ENCODE data around the gene MYL7.

- TF ChIP-seq CTCF (IDR thresholded peaks at IDR 0.05; ENCODE audit: low read depth, low read length) (no peak), POLR2A (IDR thresholded peaks at IDR 0.05; ENCODE audit: extremely low read depth, insufficient read length) (no peak)
These were observed 21.0 kb upstream of the MYL7 start for GRCh38 chr7:44162179-44162578.
